ENCODE measurements around the gene KRT12.

The KRT12 gene

GRCh38 chr17:40900809-40901356 lies 33.9 kb upstream of the KRT12 start:
- Mint-ChIP-seq H3K4me1 (ENCODE audit: low read depth) (no peaks in the 10 kb centered on the region), H3K36me3 (ENCODE audit: low read depth) (no peaks in the 10 kb centered on the region), H3K27ac (no peak overlapping the region), H3K27me3 (ENCODE audit: low read depth) (peaks cover 12% of the 10 kb centered on the region), H3K9me3 (no peaks in the 10 kb centered on the region), H3K4me3 (no peak overlapping the region)

GRCh38 chr17:40896916-40897455 lies 30.0 kb upstream of the KRT12 start:
- H3K9me3 Mint-ChIP-seq, result no peaks in the 10 kb centered on the region
- no peaks in the 10 kb centered on the region for H3K4me1 Mint-ChIP-seq (ENCODE audit: low read depth)
- H3K4me3 Mint-ChIP-seq, result no peak overlapping the region
- H3K27me3 Mint-ChIP-seq (ENCODE audit: low read depth), result peaks cover 21% of the 10 kb centered on the region
- H3K27ac Mint-ChIP-seq, result no peak overlapping the region
- no peaks in the 10 kb centered on the region for H3K36me3 Mint-ChIP-seq (ENCODE audit: low read depth)

GRCh38 chr17:40895106-40895730 lies 28.2 kb upstream of the KRT12 start:
- no peak overlapping the region for H3K4me3 Mint-ChIP-seq
- no peak overlapping the region for H3K27ac Mint-ChIP-seq
- H3K9me3 Mint-ChIP-seq, result no peaks in the 10 kb centered on the region
- peaks cover 21% of the 10 kb centered on the region for H3K27me3 Mint-ChIP-seq (ENCODE audit: low read depth)
- H3K4me1 Mint-ChIP-seq (ENCODE audit: low read depth), result no peaks in the 10 kb centered on the region
- H3K36me3 Mint-ChIP-seq (ENCODE audit: low read depth), result no peaks in the 10 kb centered on the region

DNA sequence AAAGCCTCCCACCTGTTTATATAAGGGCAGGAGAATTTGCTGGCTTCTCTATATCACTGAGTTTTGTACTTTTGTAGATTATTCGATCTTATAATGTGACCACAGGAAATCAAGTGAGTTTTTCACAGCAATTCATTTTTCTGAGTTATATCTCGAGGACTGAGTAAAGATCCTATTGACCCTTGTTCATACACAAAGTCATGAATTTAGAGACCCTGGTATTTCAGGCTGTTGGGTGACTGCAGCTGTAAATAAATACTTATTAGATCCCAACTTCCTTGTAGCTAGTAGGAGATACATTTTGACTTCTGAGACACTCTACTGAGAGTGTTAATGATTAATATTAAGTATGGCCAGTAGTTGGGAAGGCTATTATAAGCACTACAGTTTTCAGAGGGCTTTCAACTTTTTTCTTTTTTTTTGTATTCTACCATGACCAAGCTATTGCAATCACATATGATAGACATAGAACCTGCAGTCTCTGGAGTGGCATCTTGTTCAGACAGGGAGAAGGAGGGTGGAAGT lies 21.2 kb upstream of the KRT12 start:
- peaks cover 36% of the 10 kb centered on the region for H3K27me3 Mint-ChIP-seq (ENCODE audit: low read depth)

GRCh38 chr17:40886090-40886489 lies 19.1 kb upstream of the KRT12 start:
- Mint-ChIP-seq H3K9me3 (no peaks in the 10 kb centered on the region), H3K27me3 (ENCODE audit: low read depth) (peaks cover 31% of the 10 kb centered on the region), H3K36me3 (ENCODE audit: low read depth) (no peaks in the 10 kb centered on the region), H3K27ac (no peak overlapping the region), H3K4me3 (no peak overlapping the region), H3K4me1 (ENCODE audit: low read depth) (no peaks in the 10 kb centered on the region)

More for the DNA sequence above, 21.2 kb upstream of the KRT12 start:
- Mint-ChIP-seq H3K9me3 (no peaks in the 10 kb centered on the region), H3K36me3 (ENCODE audit: low read depth) (no peaks in the 10 kb centered on the region), H3K4me3 (no peak overlapping the region), H3K4me1 (ENCODE audit: low read depth) (no peaks in the 10 kb centered on the region), H3K27ac (no peak overlapping the region)

DNA sequence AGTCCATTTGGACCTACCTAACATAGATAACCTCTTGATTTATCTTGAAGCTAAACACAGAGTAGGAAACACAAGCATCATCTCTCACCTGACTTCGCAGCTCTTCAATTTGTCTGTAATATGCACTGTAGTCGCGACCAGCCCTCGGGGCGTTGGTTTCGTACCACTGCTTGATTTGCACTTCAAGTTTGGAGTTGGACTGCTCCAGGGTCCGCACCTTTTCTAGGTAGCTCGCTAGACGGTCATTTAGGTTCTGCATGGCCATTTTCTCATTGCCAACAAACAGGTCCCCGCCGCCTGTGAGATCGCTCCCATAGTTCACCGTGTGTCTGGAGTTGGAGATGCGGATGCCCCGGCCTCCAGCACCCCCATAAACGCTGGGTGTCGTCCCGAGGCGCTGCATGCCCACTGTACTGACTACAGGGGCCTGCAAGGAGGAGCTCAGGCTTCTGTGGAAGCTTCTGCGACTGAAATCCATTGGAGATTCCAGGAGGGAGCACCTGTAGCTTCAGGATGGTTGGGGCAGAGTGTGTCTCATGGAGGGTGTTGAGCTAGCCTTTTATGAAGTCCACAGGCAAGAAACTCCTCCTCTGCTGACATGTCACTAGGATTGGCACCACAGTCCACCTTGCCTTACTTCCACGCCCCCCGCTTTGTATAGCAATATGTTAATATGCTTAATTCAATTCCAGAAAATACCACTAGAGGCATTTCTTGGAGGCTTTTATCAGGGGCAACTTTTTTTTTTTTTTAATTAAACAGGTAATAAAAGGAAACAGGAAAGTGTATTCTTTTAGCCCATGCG lies 17.9 kb upstream of the KRT12 start, which contains the start of gene KRT20:
KRT20 (minus strand) TSS at position 535 of the 805 bp plus-strand sequence; CDS start at position 478, 57 bp downstream.
- no peak within 1 kb of the TSS for H3K4me3 Mint-ChIP-seq
- peaks cover 31% of the 10 kb centered on the region for H3K27me3 Mint-ChIP-seq (ENCODE audit: low read depth)
- H3K36me3 Mint-ChIP-seq (ENCODE audit: low read depth), result no peaks in the 10 kb centered on the region
- no peak within 1 kb of the TSS for H3K27ac Mint-ChIP-seq
- no peaks in the 10 kb centered on the region for H3K4me1 Mint-ChIP-seq (ENCODE audit: low read depth)
- no peaks in the 10 kb centered on the region for H3K9me3 Mint-ChIP-seq

GRCh38 chr17:40883626-40884334 lies 16.8 kb upstream of the KRT12 start:
- peaks cover 23% of the 10 kb centered on the region for H3K27me3 Mint-ChIP-seq (ENCODE audit: low read depth)
- no peaks in the 10 kb centered on the region for H3K9me3 Mint-ChIP-seq
- H3K27ac Mint-ChIP-seq, result no peak overlapping the region
- H3K4me1 Mint-ChIP-seq (ENCODE audit: low read depth), result no peaks in the 10 kb centered on the region
- H3K4me3 Mint-ChIP-seq, result no peak overlapping the region
- no peaks in the 10 kb centered on the region for H3K36me3 Mint-ChIP-seq (ENCODE audit: low read depth)

DNA sequence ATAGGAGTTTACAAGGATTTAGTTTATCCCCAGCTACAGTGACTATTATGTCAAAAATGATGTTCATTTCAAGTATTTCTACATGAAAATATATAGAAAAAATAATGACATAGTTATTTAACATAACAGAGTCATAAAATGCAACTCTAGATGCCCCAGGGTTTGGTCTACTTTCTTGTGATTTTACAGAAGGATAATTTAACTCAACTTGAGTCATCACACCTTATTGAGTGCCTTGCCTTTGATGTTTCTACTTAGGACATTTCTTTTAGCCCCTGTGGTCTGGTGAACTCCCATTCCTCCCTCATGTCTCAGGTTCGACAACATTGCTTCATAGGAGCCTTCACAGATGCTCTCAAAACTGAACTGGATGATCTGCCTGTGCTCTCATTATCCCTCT lies 16.0 kb upstream of the KRT12 start:
- Mint-ChIP-seq H3K27ac (no peak overlapping the region), H3K27me3 (ENCODE audit: low read depth) (peaks cover 15% of the 10 kb centered on the region), H3K36me3 (ENCODE audit: low read depth) (no peaks in the 10 kb centered on the region), H3K4me1 (ENCODE audit: low read depth) (no peaks in the 10 kb centered on the region), H3K9me3 (no peaks in the 10 kb centered on the region), H3K4me3 (no peak overlapping the region)

DNA sequence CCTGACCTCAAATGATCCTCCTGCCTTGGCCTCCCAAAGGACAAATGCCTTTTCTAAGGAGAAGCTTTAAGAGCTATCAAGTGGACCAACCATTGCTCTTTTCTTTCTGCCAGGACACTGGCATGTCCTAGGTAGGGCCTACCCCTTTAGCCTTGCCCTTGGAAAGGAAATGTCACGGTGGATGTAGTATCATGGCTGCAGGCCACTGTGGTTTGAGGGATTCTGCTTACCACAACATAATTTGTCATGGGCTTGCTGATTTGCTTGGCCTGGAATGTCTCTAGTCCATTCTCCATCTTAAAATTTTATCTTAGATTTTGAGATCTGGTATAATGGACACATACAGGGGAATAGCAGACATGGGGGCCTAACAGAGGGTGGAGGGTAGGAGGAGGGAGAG lies 12.0 kb upstream of the KRT12 start:
- no peaks in the 10 kb centered on the region for H3K36me3 Mint-ChIP-seq (ENCODE audit: low read depth)
- H3K4me3 Mint-ChIP-seq, result no peak overlapping the region
- H3K9me3 Mint-ChIP-seq, result no peaks in the 10 kb centered on the region

DNA sequence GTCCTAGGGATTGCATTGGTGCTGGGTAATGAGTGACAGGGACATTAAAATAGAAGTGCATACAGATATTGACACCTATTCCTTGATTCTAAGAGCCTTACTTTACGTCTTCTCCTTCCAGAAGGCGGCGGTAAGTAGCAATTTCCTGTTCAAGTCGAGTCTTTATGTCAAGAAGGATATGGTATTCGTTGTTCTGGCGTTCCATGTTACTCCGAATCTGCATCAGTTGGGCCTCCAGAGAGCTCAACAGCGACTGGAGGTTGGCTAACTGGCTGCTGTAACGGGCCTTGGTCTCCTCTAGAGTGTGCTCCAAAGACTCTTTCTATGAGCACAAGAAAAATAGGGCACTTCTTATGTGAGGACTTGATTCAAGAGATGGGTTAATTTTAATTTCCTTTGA lies 11.0 kb upstream of the KRT12 start:
- H3K4me1 Mint-ChIP-seq (ENCODE audit: low read depth), result no peaks in the 10 kb centered on the region
- H3K27me3 Mint-ChIP-seq (ENCODE audit: low read depth), result peaks cover 10% of the 10 kb centered on the region
- no peaks in the 10 kb centered on the region for H3K36me3 Mint-ChIP-seq (ENCODE audit: low read depth)
- H3K27ac Mint-ChIP-seq, result no peak overlapping the region
- H3K4me3 Mint-ChIP-seq, result no peak overlapping the region
- H3K9me3 Mint-ChIP-seq, result no peaks in the 10 kb centered on the region

More for the DNA sequence above, 12.0 kb upstream of the KRT12 start:
- Mint-ChIP-seq H3K27me3 (ENCODE audit: low read depth) (peaks cover 13% of the 10 kb centered on the region), H3K4me1 (ENCODE audit: low read depth) (no peaks in the 10 kb centered on the region), H3K27ac (no peak overlapping the region)

GRCh38 chr17:40873801-40874200 lies 6.8 kb upstream of the KRT12 start:
- Mint-ChIP-seq H3K4me1 (ENCODE audit: low read depth) (no peaks in the 10 kb centered on the region), H3K9me3 (no peaks in the 10 kb centered on the region), H3K36me3 (ENCODE audit: low read depth) (no peaks in the 10 kb centered on the region), H3K27ac (no peak overlapping the region), H3K4me3 (no peak overlapping the region), H3K27me3 (ENCODE audit: low read depth) (peaks cover 24% of the 10 kb centered on the region)

GRCh38 chr17:40873255-40873654 lies 6.2 kb upstream of the KRT12 start:
- H3K4me3 Mint-ChIP-seq, result no peak overlapping the region

DNA sequence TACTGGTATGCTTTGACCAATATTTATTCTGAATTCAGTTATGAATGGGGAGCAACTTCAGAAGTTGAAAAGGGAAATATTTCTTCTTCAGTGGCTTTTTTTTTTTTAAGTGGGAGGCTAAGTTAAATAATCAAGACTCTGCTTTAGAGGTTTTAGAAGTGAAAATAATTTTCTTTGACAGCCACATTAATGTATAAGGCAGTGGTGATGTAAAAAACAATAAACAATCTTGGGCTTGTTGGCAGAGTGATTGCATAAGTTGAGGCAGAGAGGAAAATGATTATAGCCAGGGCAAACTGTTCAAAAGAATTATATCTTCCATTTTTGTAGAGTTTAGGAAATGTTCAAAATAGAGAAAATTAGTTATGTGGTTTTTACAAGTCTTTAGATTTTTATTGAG lies 5.4 kb upstream of the KRT12 start:
- Mint-ChIP-seq H3K4me1 (ENCODE audit: low read depth) (no peaks in the 10 kb centered on the region), H3K36me3 (ENCODE audit: low read depth) (no peaks in the 10 kb centered on the region)

More at GRCh38 chr17:40873255-40873654, 6.2 kb upstream of the KRT12 start:
- Mint-ChIP-seq H3K27ac (no peak overlapping the region), H3K9me3 (no peaks in the 10 kb centered on the region), H3K27me3 (ENCODE audit: low read depth) (peaks cover 24% of the 10 kb centered on the region), H3K36me3 (ENCODE audit: low read depth) (no peaks in the 10 kb centered on the region), H3K4me1 (ENCODE audit: low read depth) (no peaks in the 10 kb centered on the region)

GRCh38 chr17:40871316-40871715 lies 4.3 kb upstream of the KRT12 start:
- H3K9me3 Mint-ChIP-seq, result no peaks in the 10 kb centered on the region
- no peaks in the 10 kb centered on the region for H3K36me3 Mint-ChIP-seq (ENCODE audit: low read depth)
- no peak overlapping the region for H3K27ac Mint-ChIP-seq
- peaks cover 35% of the 10 kb centered on the region for H3K27me3 Mint-ChIP-seq (ENCODE audit: low read depth)
- H3K4me1 Mint-ChIP-seq (ENCODE audit: low read depth), result no peaks in the 10 kb centered on the region
- no peak overlapping the region for H3K4me3 Mint-ChIP-seq

More for the DNA sequence above, 5.4 kb upstream of the KRT12 start:
- Mint-ChIP-seq H3K9me3 (no peaks in the 10 kb centered on the region), H3K27ac (no peak overlapping the region), H3K27me3 (ENCODE audit: low read depth) (peaks cover 27% of the 10 kb centered on the region), H3K4me3 (no peak overlapping the region)
